Measurements from ENCODE around the gene NSRP1. TPM values are rescaled to one million over a fixed set of nuclear protein-coding genes. Genes with fewer than 3 reads are reported as not detected.

Gene NSRP1
- total and polyA plus RNA-seq, 10 of the 15 experiments (the other 5 are each of a cell fraction or from before 2014, with no cell fraction given), result 12.5 to 69.7 (median 37.8) TPM

DNA sequence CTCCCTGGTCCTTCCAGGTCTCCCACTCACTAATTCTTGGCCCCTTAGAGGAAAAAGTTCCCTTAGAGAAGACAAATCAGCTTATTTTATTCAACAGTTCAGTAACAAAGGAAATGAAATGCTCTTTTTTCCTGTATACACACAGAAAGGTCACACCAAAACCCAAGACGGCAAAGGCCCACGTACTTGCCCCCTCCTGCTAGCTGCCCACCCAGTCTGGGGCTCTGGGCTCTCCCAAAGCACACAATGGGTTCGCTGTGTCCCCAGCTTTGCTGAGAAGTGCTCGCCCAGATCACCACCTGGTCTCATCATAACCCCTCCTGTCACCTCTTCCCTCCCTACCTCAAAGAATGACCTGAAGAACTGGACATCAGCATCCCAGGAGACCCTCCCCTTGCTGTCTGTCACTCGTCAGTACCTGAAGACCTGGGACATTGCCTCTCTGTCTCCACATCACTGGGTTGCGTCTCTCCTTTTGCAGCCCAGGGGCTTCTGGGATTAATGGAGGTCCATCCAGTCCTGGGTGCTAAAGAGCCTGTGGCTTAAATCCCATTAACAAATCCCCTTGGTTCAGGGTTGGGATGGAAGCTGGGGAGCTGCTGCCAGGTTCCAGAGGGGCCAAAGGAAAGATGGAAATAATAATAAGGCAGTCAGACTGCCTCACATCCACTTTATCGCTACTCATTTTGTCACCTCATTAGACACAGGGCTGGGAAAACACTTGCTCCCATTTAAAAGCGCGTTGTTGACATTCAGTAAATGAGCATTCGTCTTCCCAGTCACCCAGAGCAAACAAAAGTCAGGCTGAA lies 115.6 kb downstream of the NSRP1 start (continued):
- no peak for TF ChIP-seq ZNF592 (IDR thresholded peaks at IDR 0.05)
- TF ChIP-seq HSF1 (IDR thresholded peaks at IDR 0.05; ENCODE audit: low read depth, low read length), result no peak

- BruUV-seq (replicated peaks), result no TSS peak
- Histone ChIP-seq H2AFZ (ENCODE audit: control insufficient read depth, low read depth, low read length) (no peak overlapping the region), H3K4me1 (ENCODE audit: control insufficient read depth, insufficient read depth, low read length) (peaks cover 25% of the 10 kb centered on the region), H3K27ac (ENCODE audit: control insufficient read depth, insufficient read depth) (no peak overlapping the region), H3K9ac (ENCODE audit: control insufficient read depth, insufficient read depth, low read length) (no peak overlapping the region), H3K36me3 (ENCODE audit: control insufficient read depth in 2 of 2, insufficient read depth in 2 of 2, low read length in 1 of 2) (no peaks in the 10 kb centered on the region), H3K27me3 (replicated peaks in 1 of 2; ENCODE audit: control insufficient read depth in 2 of 2, insufficient read depth in 2 of 2, low read length in 1 of 2) (no peaks in the 10 kb centered on the region), H4K20me1 (ENCODE audit: control insufficient read depth, insufficient read depth) (no peaks in the 10 kb centered on the region), H3K9me3 (replicated peaks; ENCODE audit: control insufficient read depth, insufficient read depth, low read length) (no peaks in the 10 kb centered on the region), H3K79me2 (ENCODE audit: control insufficient read depth, insufficient read depth, low read length) (no peaks in the 10 kb centered on the region), H3K4me3 (no peak overlapping the region), H3K4me2 (ENCODE audit: control insufficient read depth, insufficient read depth) (no peak overlapping the region)
- intact Hi-C loops (cut with micrococcal nuclease; ENCODE audit: unreplicated experiment), result loop anchor here (10.0 kb wide), 1 partner anchor 102 kb away; the partner anchor contains the start of gene TMIGD1
- CTCF ChIA-PET, result interaction anchor here (5.5 to 5.6 kb wide), 2 partner anchors 108 to 127 kb away, joined by 97 to 127 read pairs; no protein-coding TSS in a partner anchor
- POLR2A ChIA-PET, result no interaction called here
- WGBS (ENCODE audit: insufficient coverage, insufficient replicate concordance, low lambda C conversion rate, missing lambda C conversion rate), result 61% methylated on average over 11 of the region's 11 CpGs
- RAD21 ChIA-PET (ENCODE audit: unreplicated experiment), result interaction anchor here (1.0 to 2.7 kb wide), 2 partner anchors 108 to 128 kb away, joined by 3 to 10 read pairs; no protein-coding TSS in a partner anchor
- no peak for ATAC-seq
- SMC1A ChIA-PET (ENCODE audit: uncharacterized antibody, unreplicated experiment), result interaction anchor here (1.0 to 1.5 kb wide), 3 partner anchors 10 to 137 kb away, joined by 3 read pairs; no protein-coding TSS in a partner anchor
- in situ Hi-C loops (cut with MboI), result no loop called here
- no peak for DNase-seq (ENCODE audit: low read depth, low spot score)
- FAIRE-seq, result no peak
- TF ChIP-seq CREM (IDR thresholded peaks at IDR 0.05; ENCODE audit: low read depth) (no peak), HSF1 (IDR thresholded peaks at IDR 0.05; ENCODE audit: low read depth, low read length) (no peak), BCL3 (IDR thresholded peaks at IDR 0.05; ENCODE audit: borderline replicate concordance, insufficient read depth, low read depth, low read length, poor library complexity, severe bottlenecking) (no peak), RCOR1 (conservative IDR thresholded peaks at IDR 0.05; ENCODE audit: low read depth, low read length) (no peak), POLR2A (IDR thresholded peaks at IDR 0.05; ENCODE audit: low read depth, low read length) (no peak), IRF3 (IDR thresholded peaks at IDR 0.05) (no peak), IRF4 (IDR thresholded peaks at IDR 0.05; ENCODE audit: low read depth, low read length) (no peak)
Measured at GRCh38 chr17:30232824-30233427, 116.3 kb downstream of the NSRP1 start.
